Endothelial cell of umbilical vein (primary cell): ENCODE measurements around the gene NYAP2.

Source experiments
- EZH2 ChIP-seq: IDR thresholded peaks from 2 replicates; pipeline ENCODE4 v1.6.1; 2012; ENCODE audit warnings: borderline replicate concordance, low read depth, mild to moderate bottlenecking, moderate library complexity, low read length, inconsistent platforms; ENCODE audit not compliant: severe bottlenecking
- GATA2 ChIP-seq: IDR thresholded peaks from 2 replicates; pipeline ENCODE4 v1.7.0; 2011; ENCODE audit warnings: low read depth, mild to moderate bottlenecking, moderate library complexity, mixed read lengths, low read length; ENCODE audit not compliant: insufficient read length, insufficient read depth
- MYC ChIP-seq: IDR thresholded peaks from one replicate; pipeline ENCODE4 v1.6.1; 2011; ENCODE audit warnings: mild to moderate bottlenecking, low read depth, low read length
- POLR2A ChIP-seq: IDR thresholded peaks from 2 replicates; pipeline ENCODE4 v1.6.1; 2012; ENCODE audit warnings: low read depth, mild to moderate bottlenecking, control low read depth, low read length
- POLR2AphosphoS5 ChIP-seq: IDR thresholded peaks from 2 replicates; pipeline ENCODE4 v1.6.1; 2012; ENCODE audit warnings: low read depth, mild to moderate bottlenecking, control low read depth, low read length, moderate library complexity; ENCODE audit not compliant: insufficient read depth
- TF ChIP-seq, protein P1 (sequence below), 2 donors: IDR thresholded peaks; 1 replicate in 1 of 2; 2 replicates in 1 of 2; pipeline ENCODE4 v1.5.1; 2011; ENCODE audit warnings: low read length in 2 of 2, mild to moderate bottlenecking in 2 of 2, moderate library complexity in 2 of 2, control low read depth in 1 of 2, inconsistent platforms in 1 of 2, low read depth in 1 of 2; ENCODE audit not compliant: insufficient read depth in 1 of 2; ENCODE audit errors: extremely low read depth in 1 of 2

DNA sequence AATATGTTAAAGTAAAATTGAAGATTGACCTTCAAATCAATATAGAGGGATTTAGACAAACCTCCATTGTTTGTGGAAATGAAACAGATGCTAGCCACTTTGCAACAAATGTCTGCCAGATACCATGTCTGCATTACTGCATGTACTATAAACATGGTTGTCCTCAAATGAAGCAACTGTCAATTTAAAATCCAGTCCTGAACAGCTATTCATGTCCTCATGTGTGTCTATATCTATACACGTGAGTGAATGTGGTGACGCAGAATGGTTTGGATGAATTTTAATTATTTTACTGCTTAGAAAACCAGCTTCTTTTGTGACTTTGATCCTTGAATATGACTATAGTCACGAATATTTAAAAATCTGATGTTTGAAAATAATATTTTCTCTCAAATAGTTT is 71.5 kb downstream of the NYAP2 start:
- TF ChIP-seq, protein P1, sequence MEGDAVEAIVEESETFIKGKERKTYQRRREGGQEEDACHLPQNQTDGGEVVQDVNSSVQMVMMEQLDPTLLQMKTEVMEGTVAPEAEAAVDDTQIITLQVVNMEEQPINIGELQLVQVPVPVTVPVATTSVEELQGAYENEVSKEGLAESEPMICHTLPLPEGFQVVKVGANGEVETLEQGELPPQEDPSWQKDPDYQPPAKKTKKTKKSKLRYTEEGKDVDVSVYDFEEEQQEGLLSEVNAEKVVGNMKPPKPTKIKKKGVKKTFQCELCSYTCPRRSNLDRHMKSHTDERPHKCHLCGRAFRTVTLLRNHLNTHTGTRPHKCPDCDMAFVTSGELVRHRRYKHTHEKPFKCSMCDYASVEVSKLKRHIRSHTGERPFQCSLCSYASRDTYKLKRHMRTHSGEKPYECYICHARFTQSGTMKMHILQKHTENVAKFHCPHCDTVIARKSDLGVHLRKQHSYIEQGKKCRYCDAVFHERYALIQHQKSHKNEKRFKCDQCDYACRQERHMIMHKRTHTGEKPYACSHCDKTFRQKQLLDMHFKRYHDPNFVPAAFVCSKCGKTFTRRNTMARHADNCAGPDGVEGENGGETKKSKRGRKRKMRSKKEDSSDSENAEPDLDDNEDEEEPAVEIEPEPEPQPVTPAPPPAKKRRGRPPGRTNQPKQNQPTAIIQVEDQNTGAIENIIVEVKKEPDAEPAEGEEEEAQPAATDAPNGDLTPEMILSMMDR (IDR thresholded peaks at IDR 0.05; ENCODE audit: extremely low read depth in 1 of 2, insufficient read depth in 1 of 2, low read depth in 1 of 2, low read length in 2 of 2), result no peak
- no peak for TF ChIP-seq POLR2A
- no peak for TF ChIP-seq POLR2AphosphoS5
- TF ChIP-seq MYC, result no peak
- no peak for TF ChIP-seq GATA2
- TF ChIP-seq EZH2, result no peak
